ENCODE results near the gene NDUFS7.

GRCh38 chr19:1383017-1383311, 743 bp upstream of the NDUFS7 start:
- TF ChIP-seq CTCF (conservative IDR thresholded peaks at IDR 0.05 in 1 of 2, IDR thresholded peaks at IDR 0.05 in 1 of 2; ENCODE audit: extremely low read depth in 1 of 2, insufficient read depth in 1 of 2, low read depth in 1 of 2, low read length in 2 of 2) (no peak), EZH2 (IDR thresholded peaks at IDR 0.05; ENCODE audit: borderline replicate concordance, low read length) (no peak)

Measured in mammary epithelial cell (primary cell).